ENCODE measurements around the gene TBX4.

DNA sequence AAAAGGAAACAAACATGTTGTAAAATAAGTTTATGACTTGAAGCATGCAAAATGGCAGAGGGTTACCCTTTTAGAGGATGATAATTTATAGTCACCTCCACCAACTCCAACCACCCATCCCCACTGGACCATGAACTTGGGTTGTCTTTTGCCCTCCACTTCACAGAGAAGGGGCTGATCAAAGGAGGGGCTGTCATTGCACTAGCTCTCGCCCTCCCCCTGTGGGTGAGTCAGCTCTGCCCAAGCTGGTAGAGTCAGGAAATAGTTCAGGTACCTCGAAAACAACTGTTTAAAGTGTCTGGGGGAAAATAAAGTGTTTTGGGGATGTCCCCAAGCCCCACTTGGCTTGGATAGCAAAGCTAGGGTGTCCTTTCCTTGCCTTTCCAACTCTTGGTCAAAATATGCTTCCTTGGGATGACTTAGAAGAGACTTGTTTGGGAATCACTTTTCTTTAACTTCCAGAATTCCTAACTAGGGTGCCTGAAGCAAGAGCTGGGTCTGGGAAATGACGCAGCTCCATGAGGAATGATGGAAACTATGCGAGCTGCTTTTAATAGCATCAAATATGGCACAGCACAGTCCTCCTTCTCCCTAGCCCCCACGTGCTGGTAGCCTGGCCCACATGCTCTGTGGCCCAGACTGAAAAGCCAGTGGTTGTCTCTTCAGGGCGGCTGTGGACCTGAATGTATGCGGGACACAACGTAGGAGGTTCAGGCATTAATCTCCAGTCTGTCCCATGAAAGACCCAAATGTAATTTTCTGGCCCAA, 40.7 kb downstream of the TBX4 start:
- no peak for TF ChIP-seq CTCF (IDR thresholded peaks at IDR 0.05)
- no peak for TF ChIP-seq POLR2A (IDR thresholded peaks at IDR 0.05)

Measured in thyroid gland (tissue), 4 donors.